GM10266 (cell line): ENCODE data around the gene MPPED1.

Source experiments
- DNase-seq: peaks from one replicate; pipeline ENCODE4 v3.0.0; 2012; ENCODE audit errors: extremely low spot score
- TF ChIP-seq, protein P1 (sequence below): IDR thresholded peaks from 2 replicates; pipeline ENCODE4 v1.5.1; 2012; ENCODE audit warnings: mild to moderate bottlenecking, low read depth; ENCODE audit not compliant: control insufficient read depth, insufficient read depth; ENCODE audit errors: missing control alignments

Gene MPPED1

DNA sequence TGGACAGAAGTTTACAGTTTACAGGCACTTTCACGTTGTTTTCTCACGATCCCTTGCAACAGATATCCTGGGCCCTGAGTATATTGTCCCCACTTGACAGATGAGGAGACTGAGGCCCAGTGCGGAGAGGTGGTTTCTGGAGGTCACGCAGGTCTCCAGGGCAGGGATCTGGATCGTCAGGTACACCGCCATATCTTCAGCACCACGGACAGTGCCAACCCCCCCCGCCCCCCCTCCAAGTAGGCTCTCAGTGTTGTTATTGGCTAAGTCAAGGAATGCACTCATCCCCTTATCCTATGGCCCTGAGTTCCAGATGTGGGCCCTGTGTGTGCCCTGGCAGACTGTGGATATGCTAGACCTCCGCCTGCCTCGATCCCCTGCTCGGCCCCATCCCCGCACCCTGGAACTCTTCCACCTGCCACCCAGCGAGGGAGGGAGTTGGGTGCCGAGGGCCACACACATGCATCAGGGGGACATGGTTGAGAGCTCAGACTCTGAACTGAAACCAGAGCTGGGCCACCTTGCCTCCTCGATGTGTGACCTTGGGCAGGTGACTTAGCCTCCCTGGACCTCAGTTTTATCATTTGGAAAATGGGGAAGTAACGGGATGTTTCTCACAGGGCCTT is 37.5 kb downstream of the MPPED1 start:
- TF ChIP-seq, protein P1, sequence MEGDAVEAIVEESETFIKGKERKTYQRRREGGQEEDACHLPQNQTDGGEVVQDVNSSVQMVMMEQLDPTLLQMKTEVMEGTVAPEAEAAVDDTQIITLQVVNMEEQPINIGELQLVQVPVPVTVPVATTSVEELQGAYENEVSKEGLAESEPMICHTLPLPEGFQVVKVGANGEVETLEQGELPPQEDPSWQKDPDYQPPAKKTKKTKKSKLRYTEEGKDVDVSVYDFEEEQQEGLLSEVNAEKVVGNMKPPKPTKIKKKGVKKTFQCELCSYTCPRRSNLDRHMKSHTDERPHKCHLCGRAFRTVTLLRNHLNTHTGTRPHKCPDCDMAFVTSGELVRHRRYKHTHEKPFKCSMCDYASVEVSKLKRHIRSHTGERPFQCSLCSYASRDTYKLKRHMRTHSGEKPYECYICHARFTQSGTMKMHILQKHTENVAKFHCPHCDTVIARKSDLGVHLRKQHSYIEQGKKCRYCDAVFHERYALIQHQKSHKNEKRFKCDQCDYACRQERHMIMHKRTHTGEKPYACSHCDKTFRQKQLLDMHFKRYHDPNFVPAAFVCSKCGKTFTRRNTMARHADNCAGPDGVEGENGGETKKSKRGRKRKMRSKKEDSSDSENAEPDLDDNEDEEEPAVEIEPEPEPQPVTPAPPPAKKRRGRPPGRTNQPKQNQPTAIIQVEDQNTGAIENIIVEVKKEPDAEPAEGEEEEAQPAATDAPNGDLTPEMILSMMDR: no peak
- no peak for DNase-seq

DNA sequence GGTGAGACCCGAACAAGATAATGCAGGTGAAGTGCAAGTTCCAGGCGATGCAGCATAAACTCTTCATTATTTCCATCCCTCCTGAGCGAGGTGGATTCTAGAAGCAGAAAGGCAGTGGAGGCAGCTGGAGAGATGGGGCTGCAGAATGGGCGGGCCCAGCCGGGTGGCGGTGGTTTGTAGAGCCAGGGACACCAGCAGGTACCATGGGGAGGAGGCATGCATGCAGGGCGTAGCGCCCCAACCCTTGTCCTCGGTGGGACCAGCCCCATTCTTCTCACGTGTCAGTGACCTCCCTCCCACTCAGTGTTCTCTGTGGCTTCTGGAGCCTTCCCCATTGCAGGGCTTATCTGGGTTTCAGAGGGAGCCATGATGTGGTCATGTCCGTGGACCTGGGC is 38.0 kb downstream of the MPPED1 start:
- TF ChIP-seq, protein P1: no peak
- DNase-seq: no peak

DNA sequence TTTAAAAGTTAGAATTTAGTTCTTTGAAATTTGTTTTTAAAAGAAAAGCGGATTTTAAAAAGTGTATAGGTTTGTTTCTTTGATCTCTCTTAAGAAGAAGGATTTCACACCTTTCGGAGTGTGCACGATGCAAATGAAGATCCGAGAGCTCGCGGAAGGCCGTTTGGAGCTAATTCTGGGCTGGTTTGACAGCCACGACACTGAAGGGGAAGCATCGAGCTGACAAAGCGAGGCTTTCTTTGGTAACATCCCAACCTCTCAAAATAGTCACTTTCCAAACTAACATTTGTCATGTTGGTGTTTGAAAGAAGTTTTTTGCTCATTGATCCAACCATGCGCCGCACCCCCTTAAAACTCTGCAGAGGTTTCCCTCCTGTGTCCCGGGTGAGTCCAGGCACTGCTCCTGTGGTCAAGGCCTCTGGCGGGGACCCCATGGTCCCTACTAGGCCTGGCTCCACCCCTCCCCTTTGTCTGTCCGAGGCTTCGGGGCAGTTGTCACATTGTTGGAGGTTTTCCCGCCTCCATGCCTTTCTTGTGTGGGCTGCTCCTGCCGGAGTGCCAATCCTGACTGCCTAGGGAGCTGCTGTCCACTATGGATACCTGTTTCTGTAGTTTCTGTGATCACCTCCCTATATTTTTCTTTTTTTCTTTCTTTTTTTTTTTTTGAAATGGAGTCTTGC is 39.7 kb downstream of the MPPED1 start:
- DNase-seq: no peak
- TF ChIP-seq, protein P1: no peak

GRCh38 chr22:43455846-43456245 is 44.0 kb downstream of the MPPED1 start:
- DNase-seq: no peak
- TF ChIP-seq, protein P1: no peak

GRCh38 chr22:43457002-43457401 is 45.2 kb downstream of the MPPED1 start:
- no peak for DNase-seq
- TF ChIP-seq, protein P1: no peak

- no peak for DNase-seq
Measured at GRCh38 chr22:43462701-43463100, 50.9 kb downstream of the MPPED1 start.

DNA sequence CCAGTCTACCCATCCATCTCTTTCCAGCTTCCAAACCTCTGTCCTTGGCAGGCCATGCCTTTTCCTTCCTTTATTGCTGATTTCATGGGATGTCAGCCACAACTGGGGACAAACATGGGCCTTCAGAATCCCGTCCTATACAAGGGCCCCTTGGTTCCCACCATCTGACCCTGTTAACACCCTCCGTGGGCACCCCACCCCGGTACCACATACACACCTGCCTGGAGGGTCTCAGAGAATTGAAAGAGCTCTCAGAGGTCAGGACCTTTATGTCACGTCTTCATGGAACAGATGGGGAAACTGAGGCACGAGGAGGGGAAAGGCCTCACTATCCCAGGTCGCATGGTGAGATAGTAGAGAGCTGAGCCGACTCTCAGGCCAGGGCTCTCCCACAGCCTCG is 53.0 kb downstream of the MPPED1 start:
- TF ChIP-seq, protein P1: no peak
- DNase-seq: no peak

More at GRCh38 chr22:43462701-43463100, 50.9 kb downstream of the MPPED1 start:
- TF ChIP-seq, protein P1: no peak
